ENCODE data around the gene MED12L.

MED12L gene

DNA sequence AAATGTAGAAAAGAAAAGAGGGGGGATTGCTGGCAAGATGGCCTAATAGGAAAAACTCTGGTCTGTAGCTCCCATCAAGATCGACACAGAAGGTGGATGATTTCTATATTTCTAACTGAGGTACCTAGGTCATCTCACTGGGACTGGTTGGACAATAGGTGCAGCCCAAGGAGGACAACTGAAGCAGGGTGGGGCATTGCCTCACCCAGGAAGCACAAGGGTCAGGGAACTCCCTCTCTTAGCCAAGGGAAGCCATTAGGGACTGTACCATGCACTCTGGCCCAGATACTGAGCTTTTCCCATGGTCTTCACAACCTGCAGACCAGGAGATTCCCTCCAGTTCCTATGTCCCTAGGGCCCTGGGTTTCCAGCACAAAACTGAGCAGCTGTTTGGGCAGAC, 398.0 kb downstream of the MED12L start:
- TF ChIP-seq, protein P1, sequence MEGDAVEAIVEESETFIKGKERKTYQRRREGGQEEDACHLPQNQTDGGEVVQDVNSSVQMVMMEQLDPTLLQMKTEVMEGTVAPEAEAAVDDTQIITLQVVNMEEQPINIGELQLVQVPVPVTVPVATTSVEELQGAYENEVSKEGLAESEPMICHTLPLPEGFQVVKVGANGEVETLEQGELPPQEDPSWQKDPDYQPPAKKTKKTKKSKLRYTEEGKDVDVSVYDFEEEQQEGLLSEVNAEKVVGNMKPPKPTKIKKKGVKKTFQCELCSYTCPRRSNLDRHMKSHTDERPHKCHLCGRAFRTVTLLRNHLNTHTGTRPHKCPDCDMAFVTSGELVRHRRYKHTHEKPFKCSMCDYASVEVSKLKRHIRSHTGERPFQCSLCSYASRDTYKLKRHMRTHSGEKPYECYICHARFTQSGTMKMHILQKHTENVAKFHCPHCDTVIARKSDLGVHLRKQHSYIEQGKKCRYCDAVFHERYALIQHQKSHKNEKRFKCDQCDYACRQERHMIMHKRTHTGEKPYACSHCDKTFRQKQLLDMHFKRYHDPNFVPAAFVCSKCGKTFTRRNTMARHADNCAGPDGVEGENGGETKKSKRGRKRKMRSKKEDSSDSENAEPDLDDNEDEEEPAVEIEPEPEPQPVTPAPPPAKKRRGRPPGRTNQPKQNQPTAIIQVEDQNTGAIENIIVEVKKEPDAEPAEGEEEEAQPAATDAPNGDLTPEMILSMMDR (IDR thresholded peaks at IDR 0.05; ENCODE audit: borderline replicate concordance, insufficient read depth, low read depth, low read length): no peak

DNA sequence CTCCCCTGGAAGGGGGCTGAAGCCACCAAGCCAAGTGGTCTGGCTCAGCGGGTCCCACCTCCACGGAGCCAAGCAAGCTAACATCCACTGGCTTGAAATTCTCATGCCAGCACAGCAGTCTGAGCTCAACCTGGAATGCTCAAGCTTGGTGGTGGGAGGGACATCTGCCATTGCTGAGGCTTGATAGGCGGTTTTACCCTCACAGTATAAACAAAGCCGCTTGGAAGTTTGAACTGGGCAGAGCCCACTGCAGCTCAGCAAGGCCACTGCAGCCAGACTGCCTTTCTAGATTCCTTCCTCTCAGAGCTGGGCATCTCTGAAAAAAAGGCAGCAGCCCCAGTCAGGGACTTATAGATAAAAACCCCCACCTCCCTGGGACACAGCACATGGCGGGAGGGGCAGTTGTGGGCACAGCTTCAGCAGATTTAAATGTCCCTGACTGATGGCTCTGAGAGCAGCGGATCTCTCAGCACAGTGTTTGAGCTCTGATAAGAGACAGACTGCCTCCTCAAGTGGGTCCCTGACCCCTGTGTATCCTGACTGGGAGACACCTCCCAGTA, 398.6 kb downstream of the MED12L start:
- H3K4me3 ChIP-seq (ENCODE audit: low read depth, low read length): no peak overlapping the region
- TF ChIP-seq, protein P1 (IDR thresholded peaks at IDR 0.05; ENCODE audit: borderline replicate concordance, insufficient read depth, low read depth, low read length): no peak

More for the DNA sequence above, 398.0 kb downstream of the MED12L start:
- H3K4me3 ChIP-seq (ENCODE audit: low read depth, low read length): no peak overlapping the region
